Neutrophil (primary cell): ENCODE data around the gene ARMC12.

Experiments used
- H3K27ac ChIP-seq: fragments of 200-600 bp; sonication (generic); 2 replicates; pipeline ENCODE4 v1.5.1; 2016; ENCODE audit warnings: mild to moderate bottlenecking, moderate library complexity
- H3K27me3 ChIP-seq: fragments of 200-600 bp; sonication (generic); 2 replicates; pipeline ENCODE4 v1.6.0; 2016; ENCODE audit warnings: mild to moderate bottlenecking
- H3K36me3 ChIP-seq: fragments of 200-600 bp; sonication (generic); 2 replicates; pipeline ENCODE4 v1.5.1; 2017
- H3K4me1 ChIP-seq, 2 experiments: fragments of 200-600 bp in 1 of 2; sonication (generic) in 1 of 2; 1 replicate in 1 of 2; 2 replicates in 1 of 2; pipeline versions ENCODE4 v1.5.1 to v1.6.1; 2013 to 2016; ENCODE audit warnings: low read depth in 1 of 2, low read length in 1 of 2, mild to moderate bottlenecking in 1 of 2, moderate library complexity in 1 of 2; ENCODE audit not compliant: control insufficient read depth in 1 of 2, insufficient read depth in 1 of 2
- H3K4me3 ChIP-seq, 2 experiments: fragments of 200-600 bp in 1 of 2; sonication (generic) in 1 of 2; 1 replicate in 1 of 2; 2 replicates in 1 of 2; pipeline ENCODE4 v1.5.1; 2013 to 2016; ENCODE audit warnings: low read depth in 1 of 2, low read length in 1 of 2, mild to moderate bottlenecking in 1 of 2, moderate library complexity in 1 of 2
- H3K9me3 ChIP-seq: fragments of 200-600 bp; sonication (generic); 2 replicates; pipeline ENCODE4 v1.5.1; 2016
- CTCF ChIP-seq: fragments of 200-600 bp; sonication (generic); IDR thresholded peaks from 2 replicates; pipeline ENCODE4 v1.5.1; 2016; ENCODE audit warnings: antibody characterized with exemption

Gene ARMC12

DNA sequence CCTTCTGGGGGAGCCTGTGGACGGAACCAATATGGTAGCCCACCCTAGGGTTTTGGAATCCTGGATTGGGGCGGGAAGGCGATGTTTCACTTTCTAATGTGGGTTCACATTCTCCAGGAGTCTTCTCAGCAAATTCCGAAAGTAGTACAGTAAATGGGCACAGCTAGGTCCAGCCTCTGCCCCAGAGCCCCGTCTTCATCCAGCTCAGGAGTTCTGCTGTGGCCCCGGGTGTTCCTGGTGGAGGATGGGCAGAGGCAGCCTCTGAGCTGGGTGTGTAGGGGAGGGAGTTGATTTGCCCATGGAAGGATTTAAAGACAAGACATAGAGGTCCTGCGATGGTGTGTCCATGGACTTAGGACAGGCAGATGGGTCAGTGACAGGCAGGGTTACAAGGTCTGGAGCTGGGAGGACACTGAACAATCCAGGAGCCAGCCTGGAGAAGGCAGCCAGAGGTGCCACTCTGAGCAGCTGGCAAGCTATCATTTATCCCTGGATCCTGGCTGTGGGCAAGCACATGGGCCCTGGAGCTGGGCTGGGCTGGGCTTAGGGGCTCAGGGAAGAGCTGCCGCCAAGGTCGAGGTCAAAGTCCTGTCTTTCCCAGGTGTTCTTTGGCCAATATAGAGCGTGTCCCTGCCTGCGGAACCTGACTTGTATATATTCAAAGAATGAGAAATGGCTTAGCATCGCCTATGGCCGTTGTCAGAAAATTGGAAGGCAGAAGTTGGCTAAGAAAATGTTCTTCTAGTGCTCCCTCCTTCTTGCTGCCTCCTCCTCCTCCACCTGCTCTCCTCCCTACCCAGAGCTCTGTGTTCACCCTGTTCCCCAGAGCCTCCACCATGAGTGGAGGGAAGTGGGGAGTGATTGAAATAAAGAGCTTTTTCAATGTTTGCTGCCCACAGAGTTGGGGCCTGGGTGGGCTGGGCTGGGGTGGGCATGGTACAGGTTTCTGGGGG, 50.7 kb downstream of the ARMC12 start:
- peaks cover 58% of the 10 kb centered on the region for H3K27me3 ChIP-seq
- H3K4me1 ChIP-seq: no peaks in the 10 kb centered on the region
- H3K9me3 ChIP-seq: no peaks in the 10 kb centered on the region
- TF ChIP-seq CTCF: no peak
- no peak overlapping the region for H3K4me3 ChIP-seq
- H3K36me3 ChIP-seq: no peaks in the 10 kb centered on the region
- no peak overlapping the region for H3K27ac ChIP-seq

- Histone ChIP-seq H3K27ac (no peak overlapping the region), H3K27me3 (peaks cover 58% of the 10 kb centered on the region), H3K4me3 (no peak overlapping the region), H3K9me3 (no peaks in the 10 kb centered on the region), H3K4me1 (no peaks in the 10 kb centered on the region), H3K36me3 (no peaks in the 10 kb centered on the region)
- TF ChIP-seq CTCF: no peak
Observed at GRCh38 chr6:35788423-35788982, 51.7 kb downstream of the ARMC12 start.

DNA sequence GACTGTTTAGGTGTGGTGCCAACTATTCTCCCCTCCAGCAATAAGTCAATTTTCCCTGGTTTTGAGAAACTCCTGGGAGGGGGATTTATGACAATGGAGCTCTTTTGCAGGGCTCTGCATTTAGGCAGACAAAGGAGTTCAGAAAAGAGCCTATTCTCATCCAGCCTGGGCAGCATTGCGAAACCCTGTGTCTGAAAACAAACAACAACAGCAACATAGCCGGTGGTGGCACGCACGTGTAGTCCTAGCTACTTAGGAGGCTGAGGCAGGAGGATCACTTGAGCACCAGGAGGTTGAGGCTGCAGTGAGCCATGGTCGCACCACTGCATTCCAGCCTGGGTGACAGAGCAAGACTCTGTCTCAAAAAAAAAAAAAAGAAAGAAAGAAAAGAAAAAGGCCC, 53.9 kb downstream of the ARMC12 start:
- Histone ChIP-seq H3K4me1 (no peaks in the 10 kb centered on the region), H3K27me3 (peaks cover 44% of the 10 kb centered on the region), H3K27ac (no peak overlapping the region), H3K36me3 (no peaks in the 10 kb centered on the region), H3K9me3 (no peaks in the 10 kb centered on the region), H3K4me3 (no peak overlapping the region)
- no peak for TF ChIP-seq CTCF

DNA sequence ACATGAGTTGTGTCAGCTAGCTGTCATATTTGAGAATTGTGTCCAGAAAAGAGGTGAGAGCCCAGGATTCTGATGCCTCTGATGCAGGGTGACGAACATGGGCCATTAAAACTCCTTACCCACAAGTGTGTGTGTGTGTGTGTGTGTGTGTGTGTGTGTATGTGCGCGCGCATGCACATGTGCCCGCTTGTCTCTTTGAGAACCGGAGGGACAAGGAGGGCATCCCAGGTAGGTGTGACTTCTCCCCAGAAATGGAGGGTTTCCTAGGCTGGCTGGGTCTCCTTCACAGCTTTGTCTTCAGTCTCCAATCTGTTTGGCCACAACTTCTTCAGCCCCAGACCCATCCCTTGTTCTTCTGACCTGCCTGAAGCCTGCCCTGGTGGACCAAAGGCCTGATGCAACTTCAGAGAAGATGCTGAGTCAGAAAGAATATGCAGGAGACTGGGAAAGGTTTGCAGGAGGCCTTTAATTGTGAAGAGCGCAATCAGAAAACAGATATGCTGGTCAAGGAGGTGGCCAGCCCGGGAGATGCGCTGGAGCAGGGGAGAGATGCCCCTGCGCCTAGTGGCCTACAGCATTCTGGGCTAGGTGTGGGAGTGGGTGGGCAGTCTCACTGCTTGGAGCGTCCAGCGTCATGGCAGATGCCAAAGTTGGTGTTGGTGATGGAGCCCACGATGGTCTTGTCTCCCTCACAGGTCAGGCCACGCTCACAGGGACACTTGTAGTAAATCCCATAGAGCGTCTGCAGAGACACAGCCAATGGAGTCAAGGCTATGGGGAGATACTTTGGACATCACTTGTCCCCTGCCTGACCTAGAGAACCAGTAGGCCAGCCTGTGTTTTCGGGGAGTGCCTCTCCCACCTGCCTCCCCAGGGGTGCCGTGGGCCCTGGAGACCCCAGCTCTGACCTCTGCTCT, 58.0 kb downstream of the ARMC12 start:
- no peaks in the 10 kb centered on the region for H3K4me1 ChIP-seq
- peaks cover 3% of the 10 kb centered on the region for H3K27me3 ChIP-seq
- H3K27ac ChIP-seq: no peak overlapping the region
- no peak overlapping the region for H3K4me3 ChIP-seq
- H3K36me3 ChIP-seq: no peaks in the 10 kb centered on the region
- no peak for TF ChIP-seq CTCF
- H3K9me3 ChIP-seq: no peaks in the 10 kb centered on the region

DNA sequence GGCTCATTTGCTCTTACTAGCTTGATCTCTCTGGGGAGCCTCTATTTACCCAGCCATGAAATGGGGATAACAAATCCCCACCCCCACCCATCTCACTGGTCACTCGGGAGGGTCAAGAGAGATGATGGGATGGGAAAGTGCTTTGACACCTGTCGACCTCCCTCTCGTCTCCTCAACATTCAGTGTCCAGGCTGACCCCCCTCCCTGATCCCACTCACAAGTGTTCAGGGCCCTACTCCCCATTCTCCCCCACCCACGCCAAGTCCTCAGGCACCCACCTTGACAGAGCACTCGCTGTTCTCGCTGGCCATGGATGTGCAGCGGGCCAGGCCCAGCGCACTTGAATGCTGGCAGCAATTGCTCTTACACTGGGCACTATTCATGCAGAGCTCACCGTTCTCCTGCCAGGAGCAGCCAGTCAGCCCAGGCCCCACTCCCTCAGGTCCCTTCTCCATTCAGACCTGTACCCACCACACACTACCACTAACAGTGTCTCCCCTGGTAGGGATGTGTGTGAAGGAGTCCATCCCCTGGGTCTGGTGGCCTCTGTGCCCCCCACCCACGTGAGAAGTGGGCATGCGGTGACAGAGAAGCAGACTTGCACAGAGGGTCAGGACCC, 58.7 kb downstream of the ARMC12 start:
- no peaks in the 10 kb centered on the region for H3K27me3 ChIP-seq
- H3K4me1 ChIP-seq: no peaks in the 10 kb centered on the region
- no peaks in the 10 kb centered on the region for H3K9me3 ChIP-seq
- H3K27ac ChIP-seq: no peak overlapping the region
- no peak overlapping the region for H3K4me3 ChIP-seq
- TF ChIP-seq CTCF: no peak
- H3K36me3 ChIP-seq: no peaks in the 10 kb centered on the region
